Dendritic cell treated with granulocyte-macrophage colony-stimulating factor and Interleukin-4, amounts not matched to agents 40 ng/mL and 50 ng/mL, for 4 days (primary cell): ENCODE measurements around the gene SKA3.
"Not testable (repeated sequence)": the region's sequence is repeated elsewhere in the genome, so short reads cannot be mapped to it uniquely, and the experiment has no call there.

Source experiments
- H3K27ac Mint-ChIP-seq: one replicate; pipeline ENCODE4 v1.8.0; 2022; ENCODE audit warnings: mild to moderate bottlenecking, mixed read lengths
- H3K27me3 Mint-ChIP-seq: one replicate; pipeline ENCODE4 v1.8.0; 2022; ENCODE audit warnings: mild to moderate bottlenecking, mixed read lengths
- H3K36me3 Mint-ChIP-seq: one replicate; pipeline ENCODE4 v1.8.0; 2022; ENCODE audit warnings: low read depth, mixed read lengths
- H3K4me1 Mint-ChIP-seq: one replicate; pipeline ENCODE4 v1.8.0; 2022; ENCODE audit warnings: low read depth, mixed read lengths
- H3K4me3 Mint-ChIP-seq: one replicate; pipeline ENCODE4 v1.8.0; 2022; ENCODE audit warnings: mild to moderate bottlenecking, moderate library complexity, mixed read lengths
- H3K9me3 Mint-ChIP-seq: one replicate; pipeline ENCODE4 v1.8.0; 2022; ENCODE audit warnings: mixed read lengths
- intact Hi-C: fragments of 100-400 bp; cut with micrococcal nuclease; formaldehyde crosslinking; loops from one replicate; pipeline ENCODE4 v1.15.0; 2022

The SKA3 gene

DNA sequence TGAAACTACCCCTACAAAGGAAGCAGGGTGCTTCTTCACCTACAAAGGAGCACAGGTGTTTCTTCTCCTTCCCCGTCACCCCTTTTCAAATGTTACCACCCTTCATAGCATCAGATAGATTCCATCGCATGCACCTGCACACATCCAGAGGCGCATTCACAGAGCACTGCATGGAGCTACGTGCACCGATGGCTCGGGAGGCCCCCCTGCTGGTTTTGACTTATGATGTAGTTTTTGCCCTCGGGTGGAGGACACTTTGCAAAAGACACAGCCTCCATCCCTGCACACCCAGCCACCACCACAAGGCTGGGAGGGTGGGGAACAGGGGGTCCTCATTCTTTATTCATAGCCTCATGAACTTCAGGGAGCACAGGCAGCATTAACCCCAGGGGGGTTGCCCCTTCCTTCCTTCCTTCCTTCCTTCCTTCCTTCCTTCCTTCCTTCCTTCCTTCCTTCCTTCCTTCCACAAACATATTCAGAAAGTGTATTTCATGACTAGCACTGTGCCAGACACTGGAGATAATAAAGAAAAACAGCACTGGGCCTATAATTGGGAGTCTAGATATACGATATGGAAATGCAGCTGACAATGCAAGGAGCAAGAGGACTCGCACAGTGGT lies 21.4 kb upstream of the SKA3 start:
- H3K4me1 Mint-ChIP-seq, H3K4me3 Mint-ChIP-seq, H3K27me3 Mint-ChIP-seq, H3K27ac Mint-ChIP-seq, intact Hi-C loops, H3K36me3 Mint-ChIP-seq: not testable (repeated sequence)
- H3K9me3 Mint-ChIP-seq: peaks cover 15% of the 10 kb centered on the region

DNA sequence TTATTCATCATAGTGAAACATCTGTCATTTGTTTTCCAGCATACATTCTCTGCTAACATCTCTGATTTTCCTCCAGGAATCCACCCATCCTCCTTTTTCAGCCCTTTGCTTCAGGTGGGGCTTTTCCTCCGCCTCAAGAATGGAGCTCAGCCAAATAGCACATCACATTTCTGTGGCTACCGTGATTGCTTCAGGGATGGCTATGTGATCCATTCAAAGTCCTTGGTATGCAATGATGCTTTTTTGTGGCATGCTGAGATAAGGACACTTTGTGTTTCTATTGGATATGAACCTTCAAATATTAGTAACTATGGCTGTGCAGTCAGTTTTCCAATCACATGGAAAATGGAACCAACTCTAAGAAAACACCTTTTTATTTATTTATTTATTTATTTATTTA lies 18.4 kb upstream of the SKA3 start:
- H3K4me3 Mint-ChIP-seq, intact Hi-C loops, H3K27me3 Mint-ChIP-seq, H3K9me3 Mint-ChIP-seq, H3K27ac Mint-ChIP-seq, H3K36me3 Mint-ChIP-seq, H3K4me1 Mint-ChIP-seq: not testable (repeated sequence)

DNA sequence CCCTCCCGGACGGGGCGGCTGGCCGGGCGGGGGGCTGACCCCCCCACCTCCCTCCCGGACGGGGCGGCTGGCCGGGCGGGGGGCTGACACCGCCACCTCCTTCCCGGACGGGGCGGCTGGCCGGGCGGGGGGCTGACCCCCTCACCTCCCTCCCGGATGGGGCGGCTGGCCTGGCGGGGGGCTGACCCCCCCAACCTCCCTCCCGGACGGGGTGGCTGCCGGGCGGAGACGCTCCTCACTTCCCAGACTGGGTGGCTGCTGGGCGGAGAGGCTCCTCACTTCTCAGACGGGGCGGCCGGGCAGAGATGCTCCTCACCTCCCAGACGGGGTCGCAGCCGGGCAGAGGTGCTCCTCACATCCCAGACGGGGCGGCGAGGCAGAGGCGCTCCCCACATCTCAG lies 10.1 kb upstream of the SKA3 start:
- H3K4me3 Mint-ChIP-seq, intact Hi-C loops, H3K4me1 Mint-ChIP-seq, H3K36me3 Mint-ChIP-seq, H3K27me3 Mint-ChIP-seq, H3K27ac Mint-ChIP-seq, H3K9me3 Mint-ChIP-seq: not testable (repeated sequence)

DNA sequence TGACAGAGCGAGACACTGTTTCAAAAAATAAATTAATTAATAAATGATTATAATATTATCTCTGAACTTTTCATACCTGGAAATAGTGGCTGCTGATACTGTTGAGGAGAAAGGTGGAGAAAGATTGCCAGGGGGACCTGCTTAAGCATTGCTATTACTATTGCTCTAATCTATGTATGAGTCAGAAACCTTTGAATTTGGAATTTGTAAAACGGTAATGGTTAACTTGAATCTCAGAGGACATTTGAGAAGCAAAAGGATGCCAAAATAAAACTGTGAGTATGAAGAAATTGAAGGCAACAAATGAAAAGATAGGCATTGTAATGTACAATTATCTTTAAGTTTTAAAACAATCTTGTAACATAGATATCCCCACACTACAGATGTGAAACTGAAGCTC lies 5.3 kb upstream of the SKA3 start:
- intact Hi-C loops: no loop called here
- Mint-ChIP-seq H3K4me1 (peaks cover 11% of the 10 kb centered on the region), H3K9me3 (no peaks in the 10 kb centered on the region), H3K36me3 (peaks cover 5% of the 10 kb centered on the region), H3K27ac (no peak overlapping the region), H3K27me3 (no peaks in the 10 kb centered on the region), H3K4me3 (no peak overlapping the region)

DNA sequence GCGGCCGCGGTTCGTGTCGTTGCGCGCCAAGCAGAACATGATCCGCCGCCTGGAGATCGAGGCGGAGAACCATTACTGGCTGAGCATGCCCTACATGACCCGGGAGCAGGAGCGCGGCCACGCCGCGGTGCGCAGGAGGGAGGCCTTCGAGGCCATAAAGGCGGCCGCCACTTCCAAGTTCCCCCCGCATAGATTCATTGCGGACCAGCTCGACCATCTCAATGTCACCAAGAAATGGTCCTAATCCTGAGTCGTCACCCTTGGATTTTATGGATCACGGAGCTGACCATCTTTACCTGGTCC lies 581 bp upstream of the SKA3 start:
- Mint-ChIP-seq H3K27ac (peak overlapping the region; percentile 96), H3K4me1 (peaks cover 11% of the 10 kb centered on the region), H3K36me3 (peaks cover 12% of the 10 kb centered on the region), H3K4me3 (peak overlapping the region; percentile 98), H3K27me3 (no peaks in the 10 kb centered on the region), H3K9me3 (no peaks in the 10 kb centered on the region)
- intact Hi-C loops: loop anchor here (1.0 to 5.0 kb wide), 3 partner anchors 122 to 300 kb away; no protein-coding TSS in a partner anchor

DNA sequence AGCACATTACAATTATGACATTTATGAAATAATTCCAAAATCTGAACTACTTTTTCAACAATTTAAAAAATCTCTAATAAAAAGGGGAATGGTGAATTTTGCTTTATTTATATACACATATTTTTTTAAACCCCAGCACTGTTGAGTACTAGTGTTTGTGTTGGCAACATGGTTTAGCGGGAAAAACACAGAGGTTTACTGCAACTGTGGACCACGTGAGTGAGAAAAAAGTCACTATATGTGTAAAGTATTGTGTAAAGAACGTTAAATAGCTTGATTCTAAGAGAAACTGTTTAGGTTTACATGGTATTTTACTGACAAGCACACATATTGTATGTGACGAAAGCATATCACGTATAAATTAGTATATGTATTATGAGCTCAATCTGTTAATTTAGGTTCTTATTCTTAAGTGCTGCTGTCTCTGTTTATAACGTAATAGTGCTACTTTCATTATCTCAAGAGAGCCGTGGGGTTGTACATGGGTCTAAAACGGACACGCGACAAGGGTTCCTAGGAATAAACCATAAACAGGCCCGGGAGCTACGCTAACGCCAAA lies 617 bp downstream of the SKA3 start:
- peaks cover 11% of the 10 kb centered on the region for H3K4me1 Mint-ChIP-seq
- H3K4me3 Mint-ChIP-seq: peak overlapping the region; percentile 98
- intact Hi-C loops: loop anchor here (1.0 to 5.0 kb wide), 3 partner anchors 123 to 302 kb away; no protein-coding TSS in a partner anchor
- H3K36me3 Mint-ChIP-seq: peaks cover 12% of the 10 kb centered on the region
- no peaks in the 10 kb centered on the region for H3K27me3 Mint-ChIP-seq
- H3K9me3 Mint-ChIP-seq: no peaks in the 10 kb centered on the region
- H3K27ac Mint-ChIP-seq: peak overlapping the region; percentile 96

DNA sequence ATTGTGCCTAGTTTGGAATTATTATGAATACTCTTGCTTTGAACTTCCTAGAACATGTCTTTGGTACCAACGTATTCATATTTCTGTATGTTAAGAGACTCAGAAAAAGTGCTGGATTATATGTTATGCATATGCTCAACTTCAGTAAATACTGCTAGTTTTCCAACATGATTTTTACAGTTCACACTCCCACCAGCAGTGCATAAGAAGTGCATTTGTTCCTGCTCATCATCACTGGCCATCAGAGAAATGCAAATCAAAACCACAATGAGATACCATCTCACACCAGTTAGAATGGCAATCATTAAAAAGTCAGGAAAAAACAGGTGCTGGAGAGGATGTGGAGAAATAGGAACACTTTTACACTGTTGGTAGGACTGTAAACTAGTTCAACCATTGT lies 2.6 kb downstream of the SKA3 start:
- H3K9me3 Mint-ChIP-seq, H3K27me3 Mint-ChIP-seq, intact Hi-C loops, H3K4me3 Mint-ChIP-seq, H3K27ac Mint-ChIP-seq: not testable (repeated sequence)
- Mint-ChIP-seq H3K4me1 (peaks cover 11% of the 10 kb centered on the region), H3K36me3 (peaks cover 12% of the 10 kb centered on the region)

DNA sequence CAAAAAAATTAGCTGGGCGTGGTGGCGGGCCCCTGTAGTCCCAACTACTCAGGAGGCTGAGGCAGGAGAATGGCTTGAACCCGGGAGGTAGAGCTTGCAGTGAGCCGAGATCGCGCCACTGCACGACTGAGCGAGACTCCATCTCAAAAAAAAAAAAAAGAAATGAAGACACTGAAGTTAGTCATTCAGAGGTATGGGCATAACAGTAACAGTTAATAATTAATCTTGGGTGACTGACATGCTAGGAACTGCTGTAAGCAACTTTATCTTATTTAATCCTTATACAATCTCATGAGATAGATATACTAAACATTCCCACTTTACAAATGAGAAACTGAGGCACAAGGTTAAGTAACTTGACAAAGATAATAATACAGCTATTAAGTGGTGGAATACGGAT lies 4.9 kb downstream of the SKA3 start:
- Mint-ChIP-seq H3K27me3 (no peaks in the 10 kb centered on the region), H3K9me3 (no peaks in the 10 kb centered on the region), H3K4me3 (no peak overlapping the region), H3K4me1 (no peaks in the 10 kb centered on the region), H3K27ac (no peak overlapping the region), H3K36me3 (peaks cover 5% of the 10 kb centered on the region)
- intact Hi-C loops: no loop called here

DNA sequence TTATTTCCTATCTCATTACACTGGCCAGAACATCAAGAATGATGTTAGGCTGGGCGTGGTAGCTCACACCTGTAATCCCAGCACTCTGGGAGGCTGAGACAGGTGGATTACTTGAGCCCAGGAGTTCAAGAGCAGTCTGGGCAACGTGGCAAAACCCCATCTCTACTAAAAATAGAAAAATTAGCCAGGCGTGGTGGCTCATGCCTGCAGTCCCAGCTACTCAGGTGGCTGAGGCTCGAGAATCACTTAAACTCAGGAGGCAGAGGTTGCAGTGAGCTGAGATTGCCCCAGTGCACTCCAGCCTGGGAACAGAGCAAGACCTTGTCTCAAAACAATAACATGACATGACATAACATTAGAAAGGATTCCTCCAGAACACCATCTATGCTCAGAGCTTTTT lies 10.7 kb downstream of the SKA3 start:
- intact Hi-C loops, H3K36me3 Mint-ChIP-seq, H3K27me3 Mint-ChIP-seq, H3K4me1 Mint-ChIP-seq, H3K4me3 Mint-ChIP-seq, H3K9me3 Mint-ChIP-seq, H3K27ac Mint-ChIP-seq: not testable (repeated sequence)

DNA sequence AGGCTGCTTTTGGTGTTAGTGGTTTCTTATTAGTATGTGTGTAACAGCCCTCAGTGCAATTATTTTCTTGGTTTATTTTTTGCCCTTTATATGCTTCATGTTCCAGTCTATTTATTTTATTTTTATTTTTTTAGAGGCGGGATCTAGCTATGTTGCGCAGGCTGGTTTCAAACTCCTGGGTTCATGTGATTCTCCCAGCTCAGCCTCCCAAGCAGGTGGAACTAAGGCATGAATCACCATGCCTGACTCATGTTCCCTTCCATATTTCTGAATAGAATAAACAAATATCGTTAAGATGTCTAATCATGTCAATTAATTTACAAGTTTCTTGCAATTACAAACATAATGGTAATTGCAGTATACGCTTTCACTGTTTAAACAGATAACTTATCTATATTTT lies 11.7 kb downstream of the SKA3 start:
- no peaks in the 10 kb centered on the region for H3K36me3 Mint-ChIP-seq
- H3K27ac Mint-ChIP-seq: no peak overlapping the region
- no peaks in the 10 kb centered on the region for H3K27me3 Mint-ChIP-seq
- no peaks in the 10 kb centered on the region for H3K9me3 Mint-ChIP-seq
- H3K4me1 Mint-ChIP-seq: no peaks in the 10 kb centered on the region
- intact Hi-C loops: no loop called here
- no peak overlapping the region for H3K4me3 Mint-ChIP-seq

DNA sequence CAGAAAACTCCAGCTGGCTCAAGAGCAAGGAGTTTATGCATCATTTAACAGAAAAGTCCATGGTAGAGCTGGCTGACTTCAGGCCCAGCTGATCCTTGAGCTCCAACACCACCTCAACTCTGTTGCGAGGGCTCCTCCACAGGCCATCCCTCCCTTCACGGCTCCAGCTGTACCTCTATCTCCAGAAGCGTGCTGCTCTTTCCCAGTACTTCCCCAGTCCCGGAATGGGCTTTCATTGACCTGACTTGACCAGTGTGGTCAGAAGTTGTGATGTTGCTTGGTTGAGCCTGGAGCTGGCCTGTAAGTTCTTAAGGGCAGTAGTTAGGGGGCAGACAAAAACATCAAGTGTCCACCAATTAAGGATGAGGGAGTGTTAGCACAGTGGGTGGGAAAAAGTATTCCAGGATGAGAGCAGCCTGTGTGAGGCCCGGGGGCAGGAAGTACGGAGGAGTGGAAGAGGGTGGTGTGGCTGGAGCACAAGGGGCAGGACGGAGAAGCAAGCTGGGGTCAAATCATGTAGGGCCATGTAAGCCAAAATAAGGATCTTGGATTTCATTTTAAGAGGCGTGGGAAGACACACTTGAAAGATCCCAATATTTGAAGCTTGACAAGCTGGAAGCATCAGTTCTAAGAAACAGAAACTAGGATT lies 24.0 kb downstream of the SKA3 start:
- Mint-ChIP-seq H3K27ac (no peak overlapping the region), H3K27me3 (no peaks in the 10 kb centered on the region), H3K4me1 (peaks cover 7% of the 10 kb centered on the region), H3K36me3 (peaks cover 8% of the 10 kb centered on the region), H3K9me3 (no peaks in the 10 kb centered on the region), H3K4me3 (no peak overlapping the region)
- intact Hi-C loops: no loop called here

DNA sequence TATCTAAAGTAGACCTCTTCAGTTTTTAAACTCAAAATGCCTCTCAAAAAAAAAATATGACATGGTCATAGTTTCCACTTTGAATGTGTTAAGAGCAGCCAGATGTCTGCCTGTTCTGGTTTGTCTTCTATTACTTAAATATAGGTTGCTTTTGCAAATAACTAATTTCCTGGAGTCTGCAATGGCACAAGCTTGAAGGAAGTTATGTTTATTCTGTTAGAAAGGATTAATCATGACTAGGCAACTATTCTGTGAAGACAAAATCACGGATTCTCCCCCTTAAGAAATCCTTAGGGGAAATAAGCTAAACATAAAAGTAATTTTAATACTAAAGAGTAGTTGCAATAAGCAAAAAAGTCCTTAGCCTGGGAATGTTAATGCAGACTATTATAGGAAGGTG lies 26.3 kb downstream of the SKA3 start:
- Mint-ChIP-seq H3K27me3 (no peaks in the 10 kb centered on the region), H3K36me3 (peaks cover 28% of the 10 kb centered on the region), H3K4me3 (no peak overlapping the region), H3K4me1 (peaks cover 8% of the 10 kb centered on the region), H3K9me3 (no peaks in the 10 kb centered on the region), H3K27ac (no peak overlapping the region)
- intact Hi-C loops: no loop called here

DNA sequence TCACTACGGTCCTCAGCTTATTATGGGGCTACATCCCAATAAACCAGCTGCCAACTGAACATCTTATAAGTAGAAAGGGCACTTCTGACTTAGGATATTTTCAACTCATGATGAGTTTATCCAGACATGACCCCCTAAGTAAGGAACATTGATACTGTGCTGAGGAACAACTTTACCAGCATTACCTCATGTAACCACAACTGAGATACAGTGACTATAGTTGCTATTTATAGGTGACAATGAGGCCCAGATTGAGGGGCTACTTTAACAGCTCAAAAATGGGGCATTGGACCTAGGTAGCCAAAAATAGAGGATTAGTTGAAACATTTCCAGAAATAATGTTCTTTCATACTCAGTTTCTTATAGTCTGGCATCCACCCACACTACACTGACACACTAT lies 26.8 kb downstream of the SKA3 start:
- intact Hi-C loops: no loop called here
- H3K4me1 Mint-ChIP-seq: peaks cover 13% of the 10 kb centered on the region
- H3K4me3 Mint-ChIP-seq: no peak overlapping the region
- no peak overlapping the region for H3K27ac Mint-ChIP-seq
- peaks cover 33% of the 10 kb centered on the region for H3K36me3 Mint-ChIP-seq
- no peaks in the 10 kb centered on the region for H3K9me3 Mint-ChIP-seq
- no peaks in the 10 kb centered on the region for H3K27me3 Mint-ChIP-seq

DNA sequence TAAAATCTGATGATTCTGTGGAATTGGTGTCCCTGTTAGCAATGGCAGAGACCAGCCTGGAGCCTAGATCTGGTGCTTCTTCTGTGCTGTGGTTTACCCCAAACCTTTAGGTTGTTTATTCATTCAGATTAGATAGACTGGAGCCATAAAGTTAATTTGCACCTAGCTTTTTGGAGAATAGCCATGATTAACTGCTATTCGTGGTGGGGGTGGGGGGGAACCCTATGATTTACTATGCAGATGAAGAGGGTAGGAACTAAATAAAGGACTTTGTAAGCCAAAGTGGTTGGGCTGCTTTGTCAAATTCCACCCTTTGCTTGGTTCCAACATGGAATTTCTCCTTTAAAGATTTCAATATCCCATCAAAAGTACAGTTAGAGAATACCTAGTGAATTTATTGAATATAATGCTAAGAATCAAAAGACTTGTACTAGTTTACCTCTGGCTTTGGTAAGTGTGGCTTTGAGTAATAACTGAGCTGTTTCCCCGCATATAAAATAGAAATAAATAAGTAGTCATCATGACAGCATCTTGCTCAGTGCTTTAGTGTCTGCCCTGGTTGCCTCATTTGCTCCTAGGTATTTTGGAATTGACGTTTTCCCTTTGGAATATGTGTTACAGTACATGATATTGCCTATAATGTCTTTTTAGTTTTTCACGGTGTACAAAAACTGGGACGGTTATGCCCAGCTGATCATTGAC lies 27.6 kb downstream of the SKA3 start:
- H3K4me3 Mint-ChIP-seq: no peak overlapping the region
- H3K27ac Mint-ChIP-seq: no peak overlapping the region
- intact Hi-C loops: no loop called here
- no peaks in the 10 kb centered on the region for H3K9me3 Mint-ChIP-seq
- H3K27me3 Mint-ChIP-seq: no peaks in the 10 kb centered on the region
- H3K4me1 Mint-ChIP-seq: peaks cover 14% of the 10 kb centered on the region
- peaks cover 40% of the 10 kb centered on the region for H3K36me3 Mint-ChIP-seq
